HG02798 (cell line): ENCODE data around the gene PIPOX.

Source experiments
- ATAC-seq: cut with Tn5 transposase; IDR thresholded peaks from one replicate; pipeline ENCODE4 v1.9.1; 2021; ENCODE audit warnings: mild to moderate bottlenecking; ENCODE audit not compliant: unreplicated experiment, poor library complexity

Gene PIPOX, protein sequence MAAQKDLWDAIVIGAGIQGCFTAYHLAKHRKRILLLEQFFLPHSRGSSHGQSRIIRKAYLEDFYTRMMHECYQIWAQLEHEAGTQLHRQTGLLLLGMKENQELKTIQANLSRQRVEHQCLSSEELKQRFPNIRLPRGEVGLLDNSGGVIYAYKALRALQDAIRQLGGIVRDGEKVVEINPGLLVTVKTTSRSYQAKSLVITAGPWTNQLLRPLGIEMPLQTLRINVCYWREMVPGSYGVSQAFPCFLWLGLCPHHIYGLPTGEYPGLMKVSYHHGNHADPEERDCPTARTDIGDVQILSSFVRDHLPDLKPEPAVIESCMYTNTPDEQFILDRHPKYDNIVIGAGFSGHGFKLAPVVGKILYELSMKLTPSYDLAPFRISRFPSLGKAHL

DNA sequence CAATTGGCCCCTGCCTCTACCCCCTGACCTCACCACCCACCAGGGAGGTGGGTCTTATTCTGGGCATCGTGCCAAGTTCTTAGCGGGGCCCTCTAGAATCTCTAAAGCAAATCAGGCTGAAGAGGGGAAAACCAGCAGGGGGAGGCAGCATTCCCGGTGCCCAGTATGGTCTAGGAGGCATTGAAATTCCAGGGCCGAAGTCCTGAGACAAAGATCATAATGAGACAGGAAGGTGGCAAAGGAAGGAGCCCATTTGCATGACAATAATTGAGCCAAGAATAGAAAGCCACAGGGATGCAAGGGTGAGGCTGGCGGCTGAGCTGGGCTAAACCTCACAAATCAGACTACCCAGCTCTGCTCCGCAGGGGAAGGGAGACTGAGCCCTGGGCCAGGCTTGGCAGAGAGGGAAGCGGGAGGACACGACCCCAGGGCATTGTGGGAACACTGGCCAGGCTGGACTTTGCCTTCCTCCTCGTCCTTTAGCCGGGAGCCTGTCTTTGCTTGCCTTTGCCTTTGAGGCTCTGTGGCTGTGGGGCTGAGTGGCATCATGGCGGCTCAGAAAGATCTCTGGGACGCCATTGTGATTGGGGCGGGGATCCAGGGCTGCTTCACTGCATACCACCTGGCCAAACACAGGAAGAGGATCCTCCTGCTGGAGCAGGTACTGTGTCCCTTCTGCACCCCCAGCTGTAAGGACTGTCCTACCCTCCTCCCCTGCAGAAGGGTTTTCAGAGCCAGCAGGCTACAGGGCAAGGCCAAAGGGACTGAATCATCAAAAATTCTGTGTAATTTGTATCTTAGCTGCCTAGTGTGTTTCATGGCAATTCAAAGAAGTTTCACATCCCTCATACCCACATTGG is at the start of gene PIPOX:
Gene PIPOX, plus strand, starts transcription at position 463 of the 860 bp plus-strand sequence. Its CDS starts 85 bp downstream, at position 548.
- ATAC-seq = no peak

DNA sequence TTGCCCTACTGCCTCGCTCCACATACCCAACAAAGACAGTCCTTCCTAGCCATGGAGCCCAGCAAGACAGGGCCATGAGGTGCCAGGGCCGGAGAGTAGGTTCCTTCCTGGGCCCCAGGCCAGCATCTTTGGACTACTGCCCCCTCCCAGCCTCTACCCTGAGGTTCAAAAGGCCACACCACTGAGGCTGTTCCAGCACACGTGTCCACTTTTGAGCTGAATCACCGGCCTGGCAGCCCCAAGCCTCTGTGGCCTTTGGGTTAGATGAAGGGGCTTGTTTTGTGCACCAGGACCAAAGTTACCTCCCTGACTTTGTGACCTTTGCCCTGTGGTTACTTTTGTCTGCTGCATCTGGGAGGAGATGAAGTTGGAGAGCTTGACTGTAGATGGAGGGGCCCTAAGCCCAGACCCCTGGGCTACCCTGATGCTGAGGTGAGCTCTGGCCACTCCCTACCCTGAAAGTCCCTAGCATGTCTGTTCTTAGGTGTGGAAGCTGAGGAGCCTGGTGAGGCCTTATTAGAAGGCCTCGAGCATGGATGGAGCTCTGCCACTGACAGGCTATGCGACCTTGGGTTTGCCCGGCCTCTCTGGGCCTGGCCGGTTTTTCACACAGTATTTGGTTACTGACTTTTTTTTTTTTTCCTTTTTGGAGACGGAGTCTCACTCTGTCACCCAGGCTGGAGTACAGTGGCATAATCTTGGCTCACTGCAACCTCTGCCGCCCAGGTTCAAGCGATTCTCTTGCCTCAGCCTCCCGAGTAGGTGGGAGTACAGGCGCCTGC is 49.1 kb upstream of the PIPOX start:
- ATAC-seq = no peak

DNA sequence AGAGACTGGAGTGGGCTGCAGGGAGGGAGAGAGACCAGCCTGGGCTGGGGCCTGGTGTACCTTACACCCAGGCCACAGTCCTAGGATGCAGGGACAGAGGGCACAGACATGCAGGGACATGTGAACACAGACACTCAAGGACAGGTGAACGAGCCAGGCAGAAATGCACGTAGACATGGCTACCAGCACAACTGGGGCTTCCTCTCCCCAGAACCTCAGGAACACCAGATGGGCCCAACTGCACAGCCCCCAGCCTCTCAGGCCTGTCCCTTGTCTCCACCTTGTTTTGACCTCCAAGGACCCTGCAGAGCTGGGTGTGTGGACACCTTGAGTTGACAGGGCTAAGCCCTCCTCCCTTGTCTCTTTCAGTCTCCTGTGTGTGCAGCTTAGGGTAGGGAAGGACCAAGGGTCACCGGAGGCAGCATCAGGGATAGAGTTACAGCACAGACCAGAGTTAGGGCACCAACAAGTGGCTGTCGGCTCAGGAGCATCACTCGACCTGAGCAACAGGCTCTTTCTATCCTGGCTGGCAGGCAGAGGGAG is 46.3 kb upstream of the PIPOX start:
- no peak for ATAC-seq

DNA sequence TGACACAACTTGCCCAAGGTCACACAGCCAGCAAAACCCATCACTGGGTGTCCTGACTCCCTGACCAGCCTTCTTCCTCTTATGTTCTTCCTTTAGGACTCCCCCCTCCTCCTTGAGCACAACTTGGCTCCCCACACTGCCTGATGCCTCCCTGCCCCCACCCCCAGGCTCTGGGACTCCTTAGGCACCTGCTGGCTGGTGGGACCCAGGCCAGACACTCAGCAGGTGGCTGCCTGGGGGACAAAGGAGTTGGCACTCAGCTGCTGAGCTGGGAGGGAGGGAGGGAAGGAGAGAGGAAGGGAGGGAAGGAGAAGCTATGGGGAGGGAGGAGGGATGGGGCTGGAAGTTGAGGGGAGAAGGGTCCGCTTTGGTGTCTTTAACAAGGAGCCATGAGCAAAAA is 45.1 kb upstream of the PIPOX start:
- no peak for ATAC-seq

DNA sequence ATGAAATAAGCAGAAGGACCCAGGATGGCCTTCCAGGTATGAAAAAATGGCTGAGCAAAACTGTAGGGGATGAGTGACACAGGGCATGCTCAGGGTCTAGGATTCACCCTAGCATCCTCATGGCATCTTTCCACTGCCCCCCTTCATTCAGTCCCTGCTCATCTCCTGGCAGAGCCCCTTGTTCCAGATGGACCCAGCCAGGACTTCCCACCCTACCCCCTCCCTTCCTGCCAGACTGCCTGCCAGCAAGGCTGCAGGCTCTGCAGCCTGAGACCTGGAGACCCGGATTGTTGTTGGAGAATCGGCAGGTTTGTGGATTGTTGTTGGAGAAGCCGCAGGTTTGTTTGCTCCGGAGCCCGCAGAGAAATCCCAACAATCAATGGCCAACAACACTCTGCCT is 43.7 kb upstream of the PIPOX start:
- ATAC-seq = no peak

DNA sequence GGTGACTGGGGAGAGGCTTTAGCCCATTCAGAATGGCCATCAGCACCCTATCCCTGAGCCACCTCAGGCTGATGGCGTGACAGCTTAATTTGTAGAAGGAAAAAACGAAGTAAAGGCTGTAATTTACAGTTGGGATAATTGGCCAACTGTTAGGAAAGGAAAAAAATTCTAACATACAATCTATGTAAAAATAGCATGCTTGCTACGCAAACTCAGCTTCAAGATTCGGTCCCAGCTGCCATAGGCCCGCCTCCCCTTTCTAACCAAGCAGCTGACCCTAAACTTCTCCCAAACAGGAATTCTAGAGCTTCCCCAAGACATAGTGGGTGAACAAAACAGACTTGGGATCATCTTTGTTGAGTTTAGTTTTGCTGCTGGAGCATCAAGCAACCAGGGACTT is 42.0 kb upstream of the PIPOX start:
- ATAC-seq = no peak

DNA sequence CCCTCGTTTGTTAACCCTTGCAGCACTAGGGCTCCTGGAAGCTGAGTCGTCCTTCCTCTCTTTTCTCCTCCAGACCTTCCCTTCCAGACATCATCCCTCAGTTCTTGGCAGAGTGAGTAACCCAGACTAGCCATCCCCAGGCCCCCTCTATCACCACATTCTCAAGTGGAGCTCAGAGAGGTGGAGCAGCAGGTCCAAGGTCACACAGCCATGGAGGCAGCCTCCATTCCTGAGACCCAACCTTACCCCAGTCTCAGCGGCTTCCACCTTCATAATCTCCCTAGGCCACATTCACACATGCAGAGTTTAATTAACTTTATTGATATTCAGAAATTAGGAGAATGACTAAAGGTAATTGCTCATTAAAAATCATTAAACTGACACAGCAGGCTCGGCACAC is 40.1 kb upstream of the PIPOX start:
- no peak for ATAC-seq

DNA sequence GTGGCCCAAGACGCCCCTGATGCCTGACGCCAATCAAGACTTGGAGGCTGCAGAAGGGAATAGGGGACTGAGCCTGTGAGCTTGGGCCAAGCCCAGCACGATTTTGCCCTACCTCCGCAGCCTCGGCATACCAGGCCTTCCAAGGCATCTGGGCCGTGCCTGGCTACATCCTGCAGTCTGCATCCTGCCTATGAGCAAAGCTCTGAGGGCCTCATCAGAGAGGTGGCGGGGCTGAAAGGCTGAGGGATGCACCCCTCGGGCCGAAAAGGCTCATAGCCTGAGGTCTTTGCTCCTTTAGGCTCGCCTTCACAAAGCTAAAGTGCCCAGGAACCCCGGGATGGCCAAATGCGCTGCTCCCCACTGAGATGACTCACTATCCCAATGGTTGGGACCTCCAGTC is 39.7 kb upstream of the PIPOX start:
- no peak for ATAC-seq

DNA sequence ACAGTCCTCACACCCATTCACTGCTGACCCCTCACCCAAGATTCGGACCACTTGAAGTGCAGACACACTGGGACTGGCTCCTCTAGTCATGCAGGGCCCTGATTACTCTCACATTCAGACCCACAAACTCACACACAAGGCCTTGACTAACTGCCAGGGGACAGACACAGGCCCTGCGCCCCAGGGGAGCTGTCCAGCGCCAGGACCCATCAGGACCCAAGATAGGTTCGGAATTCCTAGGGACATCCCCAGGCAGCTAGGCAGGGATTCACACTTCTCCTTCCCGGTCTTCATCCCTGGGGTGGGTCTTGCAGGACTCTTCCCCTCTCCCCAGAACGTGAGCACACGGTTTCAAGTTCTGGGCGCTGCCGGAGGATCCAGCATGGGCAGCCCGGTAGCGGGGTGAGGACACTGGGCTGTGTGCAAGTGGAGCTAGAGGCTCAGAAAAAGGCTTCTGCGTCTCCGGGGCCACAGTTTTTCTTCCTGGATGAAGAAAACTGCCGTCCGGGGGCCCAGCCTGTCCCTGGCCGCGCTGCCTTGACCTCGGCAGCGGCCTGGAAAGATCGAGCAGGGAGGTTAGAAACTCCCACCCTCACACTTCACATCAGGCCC is 38.8 kb upstream of the PIPOX start:
- no peak for ATAC-seq

DNA sequence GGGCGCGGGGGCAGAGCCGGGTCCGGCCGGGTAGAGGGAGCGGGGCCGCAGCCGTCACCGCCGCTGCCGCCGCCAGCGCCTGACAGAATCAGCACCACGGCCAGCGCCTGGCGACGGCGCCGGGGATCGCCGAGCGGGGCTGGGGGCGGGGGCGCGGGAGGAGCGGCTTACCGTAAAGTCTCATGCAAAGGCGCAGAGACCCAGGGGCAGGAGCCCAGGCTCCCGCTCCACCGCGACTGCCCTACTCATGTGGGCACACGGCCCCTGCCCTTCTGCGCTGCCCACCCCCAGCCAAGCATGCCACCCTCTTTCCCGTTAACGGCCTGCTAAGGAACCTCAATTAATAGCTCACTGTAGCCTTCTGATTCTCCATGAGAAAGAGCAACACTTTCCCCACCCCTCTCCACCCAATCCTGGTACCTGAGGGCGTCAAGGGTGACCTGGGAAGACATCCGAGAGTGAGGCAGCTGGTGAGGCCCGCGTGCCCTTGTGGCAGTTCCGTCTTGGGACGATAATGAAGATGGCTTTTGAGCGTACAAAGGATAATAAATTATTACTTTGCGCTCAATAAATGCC is 36.9 kb upstream of the PIPOX start, which contains the start of gene SEZ6:
Gene SEZ6, minus strand, starts transcription at position 98 of the 576 bp plus-strand sequence. CDS start 164 bp downstream, outside the sequence.
- no peak for ATAC-seq

DNA sequence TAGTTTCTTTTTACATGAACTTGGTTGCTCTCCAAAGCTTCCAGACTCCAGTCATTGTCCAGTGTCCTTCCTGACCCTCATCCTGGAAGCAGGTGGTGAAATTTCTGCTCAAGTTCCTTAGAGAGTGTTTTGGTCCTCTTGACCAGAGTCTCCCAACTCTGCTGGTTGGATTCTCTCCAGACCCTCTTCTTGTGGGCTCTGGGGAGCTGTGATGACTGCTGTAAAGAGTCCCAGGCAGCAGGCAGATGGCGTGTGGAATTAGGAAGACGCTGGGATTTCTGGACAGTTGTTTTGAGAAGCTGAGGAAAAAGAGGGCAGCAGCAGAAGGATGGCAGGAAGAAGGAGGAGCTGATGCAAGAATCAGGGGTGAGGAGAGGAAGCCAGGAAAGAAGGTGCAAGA is 35.5 kb upstream of the PIPOX start:
- ATAC-seq = no peak

DNA sequence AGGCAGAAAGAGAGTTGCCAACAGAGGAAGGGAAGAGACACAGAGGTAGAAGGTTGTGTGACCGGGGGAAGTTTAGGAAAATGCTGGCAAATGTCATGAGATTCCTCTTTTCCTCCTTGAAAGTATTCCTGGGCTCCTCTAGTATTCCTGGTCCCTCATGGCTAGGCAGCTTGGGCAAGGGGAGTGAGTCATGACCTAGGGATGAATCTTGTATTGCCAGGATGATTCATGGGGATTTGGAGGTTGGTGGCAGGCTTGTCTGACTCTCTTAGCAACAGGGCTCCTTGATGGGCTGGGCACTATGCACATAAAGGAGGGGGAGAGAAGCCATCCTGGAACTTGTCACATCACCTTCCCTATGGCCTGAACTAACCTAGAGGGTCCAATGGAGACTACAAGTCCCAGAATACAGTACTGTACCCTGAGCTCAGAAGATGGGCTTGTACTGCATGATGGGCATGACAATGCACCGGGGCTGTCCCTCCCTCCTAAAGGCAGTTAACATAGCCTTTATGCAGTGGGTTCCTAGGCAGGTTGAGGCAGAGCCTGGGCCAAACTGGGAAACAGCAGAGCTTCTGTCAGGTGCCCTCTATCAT is 35.0 kb upstream of the PIPOX start:
- ATAC-seq = no peak

DNA sequence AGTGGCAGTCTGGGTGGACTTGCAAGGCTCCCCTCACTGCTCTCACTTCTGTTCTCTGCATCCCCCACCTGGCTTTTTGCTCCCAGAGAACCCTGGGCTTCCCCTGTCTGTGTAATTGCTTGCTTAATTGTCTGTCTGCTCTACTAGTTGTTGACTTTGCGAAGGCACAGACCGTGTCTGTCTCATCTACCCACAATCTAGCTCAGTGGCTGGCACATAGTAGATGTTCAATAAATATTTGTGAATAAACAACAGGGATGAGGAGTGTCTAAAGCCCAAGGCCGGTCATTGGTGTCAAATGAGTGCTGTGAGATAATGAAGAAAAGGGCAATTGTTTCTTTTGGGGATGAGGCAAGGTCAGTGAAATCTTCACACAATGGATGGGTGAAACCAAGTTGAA is 34.4 kb upstream of the PIPOX start:
- ATAC-seq = no peak

DNA sequence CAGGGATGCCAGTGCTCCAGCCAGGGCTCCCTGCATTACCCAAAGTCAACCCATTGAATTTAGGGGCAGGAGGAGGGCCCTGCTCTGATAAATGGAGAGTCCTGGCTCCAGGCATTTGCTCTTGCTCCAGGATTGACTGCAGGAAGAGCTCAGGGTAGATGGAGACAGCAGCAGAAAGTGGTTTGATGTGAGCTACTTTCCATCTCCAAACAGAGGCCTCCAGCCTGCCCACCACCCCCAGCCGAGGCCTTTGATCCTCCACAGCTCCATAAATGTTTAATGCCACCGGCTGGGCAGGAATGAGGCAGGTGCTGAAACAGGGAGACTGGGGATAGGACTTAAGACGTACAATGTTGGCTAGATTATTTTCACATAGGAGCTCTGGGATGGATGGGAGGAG is 32.8 kb upstream of the PIPOX start:
- no peak for ATAC-seq

DNA sequence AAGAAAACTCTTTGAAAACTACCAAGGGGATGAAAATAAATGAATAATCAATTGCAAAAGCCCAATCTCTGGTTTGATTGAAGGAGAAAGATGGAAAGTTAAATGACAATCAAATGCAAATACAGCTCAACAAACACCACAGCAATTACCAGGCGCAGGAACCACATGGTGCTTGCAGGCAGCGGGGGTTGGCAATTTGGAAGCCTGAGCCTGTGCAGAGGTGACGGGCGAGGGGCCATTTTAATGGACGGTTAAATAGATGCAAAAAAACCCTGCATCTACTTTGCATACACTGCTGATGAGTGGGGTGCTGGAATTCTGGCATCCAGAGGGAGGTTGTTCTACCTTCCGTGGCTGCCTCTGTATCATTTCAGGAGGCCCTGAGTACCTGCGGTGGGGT is 32.4 kb upstream of the PIPOX start:
- ATAC-seq = no peak

DNA sequence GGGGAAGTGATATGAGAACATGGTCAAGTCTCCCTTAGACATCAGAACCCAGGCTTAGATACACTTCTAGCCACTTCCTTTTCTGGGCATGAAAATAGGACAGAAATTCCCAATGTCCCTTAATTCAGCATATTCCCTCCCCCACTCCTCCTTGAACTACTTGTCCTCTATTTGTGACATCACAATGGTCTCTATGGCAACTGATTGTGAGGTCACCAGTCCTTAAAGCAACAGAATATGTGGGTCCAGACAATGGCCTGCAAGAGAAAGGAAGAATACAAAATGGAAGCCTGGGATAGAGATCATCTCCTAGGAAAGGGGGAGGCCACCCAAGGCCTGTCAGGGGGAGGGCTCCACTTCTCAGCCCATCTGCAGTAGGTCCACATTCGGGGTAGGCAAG is 30.4 kb upstream of the PIPOX start:
- ATAC-seq = no peak

DNA sequence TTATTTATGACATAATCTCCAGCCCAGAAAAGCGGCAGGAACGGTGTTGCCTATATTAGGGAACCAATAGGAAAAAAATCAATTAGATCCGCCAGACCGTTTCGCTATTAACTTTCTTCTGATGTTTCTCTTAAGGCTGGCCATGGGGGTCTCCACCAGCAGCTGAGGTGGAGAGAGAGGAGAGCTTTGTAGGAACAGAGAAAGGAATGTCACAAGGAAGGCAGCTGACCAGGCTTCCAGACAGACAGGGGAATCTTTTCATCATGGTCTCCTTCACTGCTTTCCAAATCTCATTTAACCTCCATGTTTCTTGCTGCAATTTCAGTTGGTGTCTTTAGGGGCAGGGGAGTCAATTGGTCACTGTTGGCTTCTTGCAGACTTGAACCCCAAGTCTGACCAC is 28.2 kb upstream of the PIPOX start:
- ATAC-seq = no peak

DNA sequence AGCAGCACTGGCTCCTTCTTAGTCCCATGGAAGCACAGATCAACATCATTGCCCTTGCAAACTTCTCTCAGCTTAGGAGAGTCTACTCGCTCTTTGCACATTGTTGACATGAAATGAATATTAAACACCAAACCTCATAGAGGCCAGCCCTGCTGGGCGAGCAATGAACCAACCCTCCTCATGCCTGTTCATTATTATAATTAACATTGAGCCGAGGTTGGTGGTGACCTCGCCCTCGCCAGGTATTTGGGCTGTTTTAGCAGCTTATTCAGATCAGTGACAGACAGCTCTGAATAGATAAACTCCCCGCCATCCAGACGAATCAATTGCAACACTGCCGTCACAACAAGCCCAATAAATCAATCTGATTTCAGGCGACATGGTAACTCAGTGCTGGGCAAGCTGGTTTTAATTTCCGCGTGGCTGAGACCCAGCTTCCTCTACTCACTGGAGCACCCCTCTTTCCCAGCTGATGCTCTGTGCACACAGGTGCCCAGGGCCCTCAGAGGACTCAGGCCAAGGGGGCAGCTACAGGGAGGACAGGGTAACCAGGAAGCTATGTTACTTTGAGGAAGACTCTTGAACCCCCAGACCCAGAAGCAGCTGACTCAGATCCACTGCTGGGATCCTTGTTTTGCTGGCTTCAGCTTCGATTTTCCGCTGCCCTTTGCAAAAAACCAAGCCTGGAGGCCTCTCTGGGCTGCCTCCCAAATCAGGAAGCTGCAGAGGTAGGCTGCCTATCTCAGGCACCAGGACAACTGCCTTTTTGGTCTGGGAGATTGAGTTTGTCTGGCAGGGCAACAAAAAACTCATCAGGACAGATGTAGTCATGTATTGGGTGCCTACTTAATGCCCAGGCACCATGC is 26.4 kb upstream of the PIPOX start:
- no peak for ATAC-seq
